Measurements from ENCODE around the gene CRX. TPM values are rescaled to one million over a fixed set of nuclear protein-coding genes. Genes with fewer than 3 reads are reported as not detected.
"Not testable (repeated sequence)": the region's sequence is repeated elsewhere in the genome, so short reads cannot be mapped to it uniquely, and the experiment has no call there.

The CRX gene
- total RNA-seq, 1 donor from 2014 or later = not detected

DNA sequence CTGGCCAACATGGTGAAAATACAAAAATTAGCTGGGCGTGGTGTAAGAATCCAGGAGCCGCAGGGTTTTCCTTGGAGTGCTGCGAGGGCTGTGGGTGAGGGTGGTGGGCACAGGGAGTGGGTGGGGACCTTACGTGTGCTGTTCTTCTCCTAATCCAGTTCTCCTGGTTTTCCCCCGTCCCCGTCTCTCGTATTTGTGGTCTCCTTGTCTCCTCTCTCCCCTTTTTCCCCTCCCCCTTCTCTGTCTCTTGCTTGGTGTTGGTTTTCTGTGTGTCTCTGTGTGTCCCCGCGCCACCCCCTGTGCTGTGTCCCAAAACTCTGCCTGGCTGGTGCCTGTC, 41.6 kb upstream of the CRX start:
- no peak for DNase-seq (ENCODE audit: low read depth)
- TF ChIP-seq, protein P1, sequence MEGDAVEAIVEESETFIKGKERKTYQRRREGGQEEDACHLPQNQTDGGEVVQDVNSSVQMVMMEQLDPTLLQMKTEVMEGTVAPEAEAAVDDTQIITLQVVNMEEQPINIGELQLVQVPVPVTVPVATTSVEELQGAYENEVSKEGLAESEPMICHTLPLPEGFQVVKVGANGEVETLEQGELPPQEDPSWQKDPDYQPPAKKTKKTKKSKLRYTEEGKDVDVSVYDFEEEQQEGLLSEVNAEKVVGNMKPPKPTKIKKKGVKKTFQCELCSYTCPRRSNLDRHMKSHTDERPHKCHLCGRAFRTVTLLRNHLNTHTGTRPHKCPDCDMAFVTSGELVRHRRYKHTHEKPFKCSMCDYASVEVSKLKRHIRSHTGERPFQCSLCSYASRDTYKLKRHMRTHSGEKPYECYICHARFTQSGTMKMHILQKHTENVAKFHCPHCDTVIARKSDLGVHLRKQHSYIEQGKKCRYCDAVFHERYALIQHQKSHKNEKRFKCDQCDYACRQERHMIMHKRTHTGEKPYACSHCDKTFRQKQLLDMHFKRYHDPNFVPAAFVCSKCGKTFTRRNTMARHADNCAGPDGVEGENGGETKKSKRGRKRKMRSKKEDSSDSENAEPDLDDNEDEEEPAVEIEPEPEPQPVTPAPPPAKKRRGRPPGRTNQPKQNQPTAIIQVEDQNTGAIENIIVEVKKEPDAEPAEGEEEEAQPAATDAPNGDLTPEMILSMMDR (conservative IDR thresholded peaks at IDR 0.05; ENCODE audit: low read depth, low read length) = no peak
- H3K4me3 ChIP-seq (ENCODE audit: low read depth, low read length) = peak overlapping the region; percentile 98

DNA sequence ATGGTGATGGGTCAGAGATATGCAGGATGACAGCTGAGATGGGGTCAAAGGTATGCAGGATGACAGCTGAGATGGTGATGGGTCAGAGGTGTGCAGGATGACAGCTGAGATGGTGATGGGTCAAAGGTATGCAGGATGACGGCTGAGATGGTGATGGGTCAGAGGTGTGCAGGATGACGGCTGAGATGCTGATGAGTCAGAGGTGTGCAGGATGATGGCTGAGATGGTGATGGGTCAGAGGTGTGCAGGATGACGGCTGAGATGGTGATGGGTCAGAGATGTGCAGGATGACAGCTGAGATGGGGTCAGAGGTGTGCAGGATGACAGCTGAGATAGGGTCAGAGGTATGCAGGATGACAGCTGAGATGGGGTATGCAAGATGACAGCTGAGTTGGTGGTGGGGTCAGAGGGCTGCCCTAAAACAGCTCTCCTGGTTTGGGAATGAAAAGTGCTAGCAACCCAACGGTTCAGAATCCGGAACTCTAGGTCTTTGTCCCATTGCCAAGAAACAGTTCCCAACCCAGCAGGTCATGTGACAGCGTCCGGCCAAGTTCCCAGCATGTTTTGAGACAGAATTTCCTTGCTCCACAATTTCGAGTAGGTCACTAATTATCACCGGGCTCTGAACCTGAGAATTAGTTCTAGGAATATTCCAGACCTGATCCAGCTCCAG, 40.0 kb upstream of the CRX start:
- no peak for DNase-seq (ENCODE audit: low read depth)
- TF ChIP-seq, protein P1 (conservative IDR thresholded peaks at IDR 0.05; ENCODE audit: low read depth, low read length) = no peak
- H3K4me3 ChIP-seq (ENCODE audit: low read depth, low read length) = no peak overlapping the region

DNA sequence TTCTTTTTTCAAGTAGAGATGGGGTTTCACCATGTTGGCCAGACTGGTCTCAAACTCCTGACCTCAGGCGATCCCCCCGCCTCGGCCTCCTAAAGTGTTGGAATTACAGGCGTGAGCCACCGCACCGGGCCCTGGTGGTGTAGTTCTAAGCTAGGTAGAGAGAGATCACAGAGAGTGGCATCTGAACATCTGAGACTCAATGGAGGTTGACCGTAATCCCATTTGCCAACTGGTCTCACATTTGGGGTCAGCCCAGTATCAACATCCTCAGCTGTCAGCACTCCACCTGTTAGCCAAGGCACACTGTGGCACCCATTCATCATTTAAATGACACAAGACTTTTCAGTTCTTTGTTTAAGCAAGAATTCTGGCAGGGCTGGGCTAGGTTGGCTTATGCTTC, 35.2 kb upstream of the CRX start:
- DNase-seq (ENCODE audit: low read depth) = no peak
- H3K4me3 ChIP-seq (ENCODE audit: low read depth, low read length) = no peak overlapping the region
- TF ChIP-seq, protein P1 (conservative IDR thresholded peaks at IDR 0.05; ENCODE audit: low read depth, low read length) = no peak

DNA sequence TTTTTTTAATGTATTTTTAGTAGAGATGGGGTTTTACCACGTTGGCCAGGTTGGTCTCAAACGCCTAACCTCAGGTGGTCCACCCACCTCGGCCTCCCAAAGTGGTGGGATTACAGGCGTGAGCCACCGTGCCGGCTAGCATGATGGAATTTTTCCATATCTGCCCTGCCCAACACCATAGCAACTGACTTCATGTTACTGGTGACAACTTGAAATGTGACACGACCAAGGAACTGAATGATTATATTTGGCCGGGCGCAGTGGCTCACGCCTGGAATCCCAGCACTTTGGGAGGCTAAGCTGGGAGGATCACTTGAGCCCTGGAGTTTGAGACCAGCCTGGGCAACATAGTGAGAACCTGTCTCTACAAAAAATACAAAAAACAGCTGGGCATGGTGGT, 34.4 kb upstream of the CRX start:
- not testable (repeated sequence) for H3K4me3 ChIP-seq (ENCODE audit: low read depth, low read length); DNase-seq (ENCODE audit: low read depth)

DNA sequence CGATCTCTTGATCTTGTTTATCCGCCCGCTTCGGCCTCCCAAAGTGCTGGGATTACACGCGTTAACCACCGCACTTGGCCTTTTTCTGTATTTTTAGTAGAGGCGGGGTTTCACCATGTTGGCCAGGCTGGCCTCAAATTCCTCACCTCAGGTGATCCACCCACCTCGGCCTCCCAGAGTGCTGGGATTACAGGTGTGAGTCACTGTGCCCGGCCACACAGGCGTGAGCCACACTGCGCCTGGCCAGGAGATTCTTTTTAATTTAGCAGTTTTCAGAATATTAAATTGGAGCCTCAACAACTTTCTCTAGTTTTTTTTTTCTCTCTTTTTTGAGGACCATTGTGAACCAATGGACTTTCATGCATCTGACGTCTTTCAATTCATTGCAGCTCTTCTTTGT, 31.9 kb upstream of the CRX start:
- not testable (repeated sequence) for H3K4me3 ChIP-seq (ENCODE audit: low read depth, low read length); DNase-seq (ENCODE audit: low read depth)

DNA sequence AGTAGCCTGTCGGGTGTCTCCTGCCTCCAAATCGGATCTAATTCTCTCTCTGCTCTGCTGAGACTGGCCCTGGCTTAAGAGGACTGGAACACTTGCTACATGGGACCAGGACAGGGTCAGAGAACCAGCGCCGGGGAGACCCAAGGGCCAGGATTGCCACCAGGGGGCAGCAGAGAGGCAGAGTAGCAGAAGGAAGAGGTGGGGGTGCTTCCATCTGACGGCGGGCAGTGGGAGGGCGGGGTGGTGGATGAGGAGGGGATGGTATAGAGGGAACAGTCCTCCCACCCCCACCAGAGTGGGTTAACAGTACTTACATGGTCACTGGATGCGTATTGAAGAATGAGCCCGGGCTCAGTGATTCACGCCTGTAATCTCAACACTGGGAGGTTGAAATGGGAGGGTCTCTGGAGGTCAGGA, 31.3 kb upstream of the CRX start:
- DNase-seq (ENCODE audit: low read depth) = no peak
- no peak overlapping the region for H3K4me3 ChIP-seq (ENCODE audit: low read depth, low read length)
- TF ChIP-seq, protein P1 (conservative IDR thresholded peaks at IDR 0.05; ENCODE audit: low read depth, low read length) = peak; percentile 91

DNA sequence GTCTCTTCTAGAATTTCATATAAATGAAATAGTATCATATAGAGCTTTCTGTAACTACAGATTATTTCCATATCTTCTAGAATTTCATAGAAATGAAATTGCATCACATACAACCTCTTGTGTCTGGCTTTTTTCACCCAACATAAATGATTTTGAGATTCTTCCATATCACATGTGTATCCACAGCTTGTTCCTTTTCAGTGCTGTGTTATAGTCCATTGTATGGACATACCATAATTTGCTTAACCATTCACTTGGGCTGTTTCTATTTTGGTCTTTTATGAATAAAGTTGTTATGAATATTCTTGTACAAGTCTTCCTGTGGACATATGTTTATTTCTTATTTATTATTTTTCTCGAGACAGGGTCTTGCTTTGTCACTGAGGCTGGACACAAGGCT, 29.1 kb upstream of the CRX start:
- DNase-seq (ENCODE audit: low read depth) = no peak
- TF ChIP-seq, protein P1 (conservative IDR thresholded peaks at IDR 0.05; ENCODE audit: low read depth, low read length) = no peak
- H3K4me3 ChIP-seq (ENCODE audit: low read depth, low read length) = no peak overlapping the region

DNA sequence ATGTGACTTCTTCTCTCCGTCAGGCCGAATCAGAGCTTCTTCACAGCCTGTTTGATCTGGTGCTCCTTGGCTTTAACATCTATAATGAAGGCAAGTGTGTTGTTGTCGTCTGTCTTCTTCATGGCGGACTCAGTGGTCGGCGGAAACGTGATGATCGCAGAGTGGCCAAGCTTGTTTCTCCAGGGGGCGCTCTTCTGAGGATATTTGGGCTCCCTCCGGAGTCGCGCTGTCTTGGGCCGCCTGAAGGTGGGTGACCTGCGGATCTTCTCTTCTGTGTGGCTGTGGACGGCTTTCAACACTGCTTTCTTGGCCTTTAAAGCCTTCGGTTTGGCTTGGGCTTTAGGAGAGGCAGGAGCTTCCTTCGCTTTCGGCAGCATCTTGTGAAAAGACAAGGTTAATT, 27.2 kb upstream of the CRX start:
- no peak for DNase-seq (ENCODE audit: low read depth)
- no peak overlapping the region for H3K4me3 ChIP-seq (ENCODE audit: low read depth, low read length)
- TF ChIP-seq, protein P1 (conservative IDR thresholded peaks at IDR 0.05; ENCODE audit: low read depth, low read length) = peak; percentile 19

Data from epithelial cell of proximal tubule (primary cell).